ENCODE results near the gene DFFA.

GRCh38 chr1:10440305-10440704, 32.0 kb downstream of the DFFA start:
- no peak for TF ChIP-seq POLR2A (IDR thresholded peaks at IDR 0.05)
- TF ChIP-seq CTCF (IDR thresholded peaks at IDR 0.05): no peak

Measured in breast epithelium (tissue), 3 donors.